Effector memory CD8-positive, alpha-beta T cell (primary cell): ENCODE data around the gene ALG12.

Experiments
- ATAC-seq: fragments of 150-1000 bp; cut with Tn5 transposase; replicated peaks from 2 replicates; pipeline ENCODE4 v1.10.0; 2021; ENCODE audit warnings: mild to moderate bottlenecking, moderate library complexity
- DNase-seq, 3 experiments: peaks; one replicate each; pipeline ENCODE4 v3.0.0; 2021
- H3K27ac Mint-ChIP-seq, 2 donors: one replicate each; pipeline ENCODE4 v1.8.0; 2022; ENCODE audit warnings: mild to moderate bottlenecking in 2 of 2, mixed read lengths in 2 of 2, moderate library complexity in 2 of 2
- H3K27me3 Mint-ChIP-seq, 2 donors: one replicate each; pipeline ENCODE4 v1.8.0; 2022; ENCODE audit warnings: mixed read lengths in 2 of 2
- H3K36me3 Mint-ChIP-seq: one replicate; pipeline ENCODE4 v1.8.0; 2022; ENCODE audit warnings: mild to moderate bottlenecking, moderate library complexity, mixed read lengths; ENCODE audit not compliant: insufficient read depth
- H3K4me1 Mint-ChIP-seq, 2 donors: one replicate each; pipeline ENCODE4 v1.8.0; 2022; ENCODE audit warnings: low read depth in 2 of 2, mixed read lengths in 2 of 2
- H3K4me3 Mint-ChIP-seq, 2 donors: one replicate each; pipeline ENCODE4 v1.8.0; 2022; ENCODE audit warnings: mild to moderate bottlenecking in 2 of 2, mixed read lengths in 2 of 2, moderate library complexity in 2 of 2
- H3K9me3 Mint-ChIP-seq, 2 donors: one replicate each; pipeline ENCODE4 v1.8.0; 2022; ENCODE audit warnings: mixed read lengths in 2 of 2

ALG12 gene

GRCh38 chr22:49869845-49870712 lies 48.2 kb downstream of the ALG12 start:
- DNase-seq (peak; percentile 42 to 56 (median 42)), ATAC-seq (peak; percentile 65)
- peaks cover 60 to 74% of the 10 kb centered on the region in 2 donors for H3K4me1 Mint-ChIP-seq
- peak overlapping the region; percentile 91 to 94 for H3K27ac Mint-ChIP-seq
- H3K9me3 Mint-ChIP-seq: no peaks in the 10 kb centered on the region
- peak overlapping the region; percentile 77 to 79 for H3K4me3 Mint-ChIP-seq
- H3K36me3 Mint-ChIP-seq: peaks cover 27% of the 10 kb centered on the region
- H3K27me3 Mint-ChIP-seq: no peaks in the 10 kb centered on the region

- peaks cover 60 to 72% of the 10 kb centered on the region in 2 donors for H3K4me1 Mint-ChIP-seq
- no peaks in the 10 kb centered on the region for H3K27me3 Mint-ChIP-seq
- H3K36me3 Mint-ChIP-seq: peaks cover 27% of the 10 kb centered on the region
- H3K27ac Mint-ChIP-seq: peak overlapping the region; percentile 91 to 94
- no peak for DNase-seq
- peak overlapping the region; percentile 77 to 79 for H3K4me3 Mint-ChIP-seq
- no peak for ATAC-seq
- no peaks in the 10 kb centered on the region for H3K9me3 Mint-ChIP-seq
Observed at GRCh38 chr22:49869086-49869830, 49.0 kb downstream of the ALG12 start.

GRCh38 chr22:49867303-49868265 lies 50.7 kb downstream of the ALG12 start:
- H3K4me1 Mint-ChIP-seq: peaks cover 52 to 68% of the 10 kb centered on the region in 2 donors
- peak in 2 of 3 experiments; percentile 31 to 37 for DNase-seq
- ATAC-seq: peak; percentile 77
- H3K27me3 Mint-ChIP-seq: no peaks in the 10 kb centered on the region
- H3K4me3 Mint-ChIP-seq: peak overlapping the region; percentile 77 to 79
- H3K36me3 Mint-ChIP-seq: peaks cover 30% of the 10 kb centered on the region
- H3K27ac Mint-ChIP-seq: peak overlapping the region; percentile 91 to 94
- no peaks in the 10 kb centered on the region for H3K9me3 Mint-ChIP-seq

GRCh38 chr22:49866646-49867045 lies 51.6 kb downstream of the ALG12 start:
- no peaks in the 10 kb centered on the region for H3K27me3 Mint-ChIP-seq
- H3K27ac Mint-ChIP-seq: peak overlapping the region; percentile 91 to 94
- H3K4me1 Mint-ChIP-seq: peaks cover 51 to 70% of the 10 kb centered on the region in 2 donors
- no peak for ATAC-seq
- no peaks in the 10 kb centered on the region for H3K9me3 Mint-ChIP-seq
- H3K36me3 Mint-ChIP-seq: peaks cover 33% of the 10 kb centered on the region
- DNase-seq: no peak
- H3K4me3 Mint-ChIP-seq: peak overlapping the region; percentile 77 to 79

GRCh38 chr22:49866134-49866533 lies 52.1 kb downstream of the ALG12 start:
- Mint-ChIP-seq H3K9me3 (no peaks in the 10 kb centered on the region), H3K4me3 (peak overlapping the region; percentile 77 to 79), H3K4me1 (peaks cover 51 to 71% of the 10 kb centered on the region in 2 donors), H3K27ac (peak overlapping the region; percentile 91 to 94), H3K36me3 (peaks cover 34% of the 10 kb centered on the region), H3K27me3 (no peaks in the 10 kb centered on the region)
- DNase-seq (no peak), ATAC-seq (no peak)

- DNase-seq (no peak), ATAC-seq (no peak)
- no peaks in the 10 kb centered on the region for H3K27me3 Mint-ChIP-seq
- H3K9me3 Mint-ChIP-seq: no peaks in the 10 kb centered on the region
- H3K4me1 Mint-ChIP-seq: peaks cover 49 to 65% of the 10 kb centered on the region in 2 donors
- peaks cover 36% of the 10 kb centered on the region for H3K36me3 Mint-ChIP-seq
- H3K4me3 Mint-ChIP-seq: no peak overlapping the region
- peak overlapping the region in 1 of 2 donors; percentile 91 for H3K27ac Mint-ChIP-seq
Observed at GRCh38 chr22:49865156-49865555, 53.1 kb downstream of the ALG12 start.

GRCh38 chr22:49863931-49864330 lies 54.3 kb downstream of the ALG12 start:
- Mint-ChIP-seq H3K4me3 (no peak overlapping the region), H3K36me3 (peaks cover 25% of the 10 kb centered on the region), H3K4me1 (peaks cover 43 to 57% of the 10 kb centered on the region in 2 donors), H3K9me3 (no peaks in the 10 kb centered on the region), H3K27ac (peak overlapping the region in 1 of 2 donors; percentile 54), H3K27me3 (no peaks in the 10 kb centered on the region)
- DNase-seq (no peak), ATAC-seq (no peak)

GRCh38 chr22:49862496-49862776 lies 55.8 kb downstream of the ALG12 start:
- no peak overlapping the region for H3K4me3 Mint-ChIP-seq
- H3K27me3 Mint-ChIP-seq: no peaks in the 10 kb centered on the region
- peaks cover 36 to 47% of the 10 kb centered on the region in 2 donors for H3K4me1 Mint-ChIP-seq
- H3K9me3 Mint-ChIP-seq: no peaks in the 10 kb centered on the region
- DNase-seq (no peak), ATAC-seq (no peak)
- no peak overlapping the region for H3K27ac Mint-ChIP-seq
- peaks cover 12% of the 10 kb centered on the region for H3K36me3 Mint-ChIP-seq

- ATAC-seq (no peak), DNase-seq (no peak)
- Mint-ChIP-seq H3K9me3 (no peaks in the 10 kb centered on the region), H3K27ac (no peak overlapping the region), H3K36me3 (peaks cover 9% of the 10 kb centered on the region), H3K4me3 (no peak overlapping the region), H3K4me1 (peaks cover 32 to 42% of the 10 kb centered on the region in 2 donors), H3K27me3 (no peaks in the 10 kb centered on the region)
Observed at GRCh38 chr22:49861642-49862495, 56.4 kb downstream of the ALG12 start.

GRCh38 chr22:49858827-49859226 lies 59.4 kb downstream of the ALG12 start:
- Mint-ChIP-seq H3K27me3 (no peaks in the 10 kb centered on the region), H3K4me3 (no peak overlapping the region), H3K27ac (peak overlapping the region; percentile 59 to 81), H3K36me3 (peaks cover 14% of the 10 kb centered on the region), H3K9me3 (no peaks in the 10 kb centered on the region), H3K4me1 (peaks cover 41 to 42% of the 10 kb centered on the region in 2 donors)
- DNase-seq (no peak), ATAC-seq (no peak)

GRCh38 chr22:49856766-49857618 lies 61.2 kb downstream of the ALG12 start:
- ATAC-seq (no peak), DNase-seq (no peak)
- no peaks in the 10 kb centered on the region for H3K27me3 Mint-ChIP-seq
- H3K36me3 Mint-ChIP-seq: peaks cover 11% of the 10 kb centered on the region
- peak overlapping the region in 1 of 2 donors; percentile 45 for H3K4me3 Mint-ChIP-seq
- peaks cover 38 to 44% of the 10 kb centered on the region in 2 donors for H3K4me1 Mint-ChIP-seq
- no peak overlapping the region for H3K27ac Mint-ChIP-seq
- H3K9me3 Mint-ChIP-seq: no peaks in the 10 kb centered on the region
